ENCODE results near the gene CBX8.

The CBX8 gene

GRCh38 chr17:79822583-79823124 lies 25.8 kb upstream of the CBX8 start:
- DNase-seq (ENCODE audit: extremely low read depth, low read depth): no peak
- TF ChIP-seq CTCF (IDR thresholded peaks at IDR 0.05; ENCODE audit: low read depth, low read length): no peak

- no peak for TF ChIP-seq CTCF (IDR thresholded peaks at IDR 0.05; ENCODE audit: low read depth, low read length)
- no peak for DNase-seq (ENCODE audit: extremely low read depth, low read depth)
Measured at GRCh38 chr17:79821331-79822095, 24.6 kb upstream of the CBX8 start.

GRCh38 chr17:79820959-79821330 lies 24.1 kb upstream of the CBX8 start:
- DNase-seq (ENCODE audit: extremely low read depth, low read depth): no peak
- TF ChIP-seq CTCF (IDR thresholded peaks at IDR 0.05; ENCODE audit: low read depth, low read length): no peak

- DNase-seq (ENCODE audit: extremely low read depth, low read depth): no peak
- no peak for TF ChIP-seq CTCF (IDR thresholded peaks at IDR 0.05; ENCODE audit: low read depth, low read length)
Measured at GRCh38 chr17:79819534-79820276, 22.8 kb upstream of the CBX8 start.

- TF ChIP-seq CTCF (IDR thresholded peaks at IDR 0.05; ENCODE audit: low read depth, low read length): no peak
- no peak for DNase-seq (ENCODE audit: extremely low read depth, low read depth)
Measured at GRCh38 chr17:79819085-79819484, 22.2 kb upstream of the CBX8 start.

GRCh38 chr17:79818026-79818758 lies 21.3 kb upstream of the CBX8 start:
- no peak for DNase-seq (ENCODE audit: extremely low read depth, low read depth)
- TF ChIP-seq CTCF (IDR thresholded peaks at IDR 0.05; ENCODE audit: low read depth, low read length): no peak

Data from AG09319 (cell line).